Endothelial cell of umbilical vein (primary cell): ENCODE data around the gene SEC61A1. TPM values are rescaled to one million over a fixed set of nuclear protein-coding genes. Genes with fewer than 3 reads are reported as not detected.

Source experiments
- BruUV-seq: library from RNA; stranded (reverse); fragments of 400-500 nt; replicated peaks from 2 replicates; lab custom pipeline; 2021; lab: Mats Ljungman, UMichigan
- CTCF ChIA-PET: fragments of 300-600, 350-600 bp; sonication (Branson Sonifier 250); formaldehyde crosslinking; loops from one replicate; lab custom pipeline; 2021; ENCODE audit warnings: antibody characterized with exemption, inconsistent platforms; lab: Charles Lee
- POLR2A ChIA-PET: fragments of 300-600, 350-600 bp; sonication (Branson Sonifier 250); formaldehyde crosslinking; loops from one replicate; lab custom pipeline; 2021; ENCODE audit warnings: antibody characterized with exemption, inconsistent platforms; lab: Charles Lee
- DNase-seq: peaks from one replicate; pipeline ENCODE4 v3.0.0-alpha.2; 2011; ENCODE audit warnings: low read depth, low spot score
- FAIRE-seq: peaks from 2 replicates; lab custom pipeline; 2011; peaks lifted over from hg19 to GRCh38; lab: Jason Lieb, UNC
- H2AFZ ChIP-seq: 2 replicates; pipeline ENCODE4 v1.6.0; 2012; ENCODE audit warnings: low read depth, low read length, control low read depth, inconsistent platforms
- H3K27ac ChIP-seq: 2 replicates; pipeline ENCODE4 v1.5.1; 2011; ENCODE audit warnings: low read depth, mild to moderate bottlenecking, control low read depth, low read length, moderate library complexity; ENCODE audit not compliant: insufficient read depth
- H3K27me3 ChIP-seq, 2 experiments: 2 replicates each; pipeline versions ENCODE4 v1.6.0 to v1.6.1; 2011; ENCODE audit warnings: low read length in 2 of 2, mixed read lengths in 1 of 2; ENCODE audit not compliant: control insufficient read depth in 2 of 2, insufficient read depth in 2 of 2
- H3K36me3 ChIP-seq, 2 experiments: 2 replicates in 1 of 2; 3 replicates in 1 of 2; pipeline ENCODE4 v1.5.1; 2011; ENCODE audit warnings: low read length in 2 of 2, mild to moderate bottlenecking in 1 of 2, moderate library complexity in 1 of 2; ENCODE audit not compliant: control insufficient read depth in 2 of 2, insufficient read depth in 2 of 2; ENCODE audit errors: extremely low read depth in 1 of 2
- H3K4me1 ChIP-seq: 3 replicates; pipeline ENCODE4 v1.5.1; 2011; ENCODE audit warnings: mild to moderate bottlenecking, low read length; ENCODE audit not compliant: control insufficient read depth, insufficient read depth; ENCODE audit errors: extremely low read depth
- H3K4me2 ChIP-seq: 2 replicates; pipeline ENCODE4 v1.6.1; 2011; ENCODE audit warnings: low read length, control low read depth, mixed read lengths; ENCODE audit not compliant: insufficient read depth
- H3K4me3 ChIP-seq, 3 experiments: fragments of 200-600 bp in 1 of 3; sonication (generic), shearing (Covaris generic) in 1 of 3; replicated peaks in 1 of 3; 2 replicates each; pipeline ENCODE4 v1.5.1; 2011 to 2016; ENCODE audit warnings: control low read depth in 3 of 3, low read length in 3 of 3, mild to moderate bottlenecking in 2 of 3, inconsistent platforms in 1 of 3, low read depth in 1 of 3, moderate library complexity in 1 of 3; ENCODE audit not compliant: insufficient read depth in 1 of 3
- H3K79me2 ChIP-seq: 2 replicates; pipeline ENCODE4 v1.6.0; 2012; ENCODE audit warnings: low read length, inconsistent platforms; ENCODE audit not compliant: control insufficient read depth, insufficient read depth
- H3K9ac ChIP-seq: replicated peaks from 2 replicates; pipeline ENCODE3; 2011; ENCODE audit warnings: low read length, control low read depth; ENCODE audit not compliant: insufficient read depth; ENCODE audit errors: extremely low read depth
- H3K9me1 ChIP-seq: replicated peaks from 3 replicates; pipeline ENCODE4 v1.6.0; 2011; ENCODE audit warnings: mild to moderate bottlenecking, low read length; ENCODE audit not compliant: control insufficient read depth, insufficient read depth; ENCODE audit errors: extremely low read depth
- H3K9me3 ChIP-seq: replicated peaks from 2 replicates; pipeline ENCODE4 v1.5.1; 2012; ENCODE audit warnings: low read length, inconsistent platforms; ENCODE audit not compliant: control insufficient read depth, insufficient read depth
- H4K20me1 ChIP-seq: replicated peaks from 2 replicates; pipeline ENCODE3; 2011; ENCODE audit warnings: mild to moderate bottlenecking, low read length; ENCODE audit not compliant: control insufficient read depth, insufficient read depth; ENCODE audit errors: extremely low read depth
- CTCF ChIP-seq, 2 donors: IDR thresholded peaks; 1 replicate in 1 of 2; 2 replicates in 1 of 2; pipeline ENCODE4 v1.5.1; 2011; ENCODE audit warnings: low read length in 2 of 2, mild to moderate bottlenecking in 2 of 2, moderate library complexity in 2 of 2, control low read depth in 1 of 2, inconsistent platforms in 1 of 2, low read depth in 1 of 2; ENCODE audit not compliant: insufficient read depth in 1 of 2; ENCODE audit errors: extremely low read depth in 1 of 2
- FOS ChIP-seq: IDR thresholded peaks from 2 replicates; pipeline ENCODE4 v1.6.1; 2011; ENCODE audit warnings: mild to moderate bottlenecking, low read length, moderate library complexity, borderline replicate concordance; ENCODE audit not compliant: insufficient read depth
- GATA2 ChIP-seq: IDR thresholded peaks from 2 replicates; pipeline ENCODE4 v1.7.0; 2011; ENCODE audit warnings: low read depth, mild to moderate bottlenecking, moderate library complexity, mixed read lengths, low read length; ENCODE audit not compliant: insufficient read length, insufficient read depth
- JUN ChIP-seq: IDR thresholded peaks from 2 replicates; pipeline ENCODE4 v1.6.1; 2011; ENCODE audit warnings: borderline replicate concordance, low read depth; ENCODE audit not compliant: insufficient read length, insufficient read depth
- POLR2AphosphoS5 ChIP-seq: IDR thresholded peaks from 2 replicates; pipeline ENCODE4 v1.6.1; 2012; ENCODE audit warnings: low read depth, mild to moderate bottlenecking, control low read depth, low read length, moderate library complexity; ENCODE audit not compliant: insufficient read depth
- dilution Hi-C: fragments of 300-500 bp; cut with MboI; formaldehyde crosslinking; loops from one replicate; pipeline ENCODE4 v1.15.0; 2019; ENCODE audit warnings: low sequenced_read_pairs; ENCODE audit not compliant: extremely low pct_ligation_motif_present
- intact Hi-C: fragments of 100-400 bp; cut with micrococcal nuclease; formaldehyde crosslinking; loops from one replicate; pipeline ENCODE4 v1.10.0; 2022
- polyA plus RNA-seq, 4 experiments: library from polyadenylated mRNA; depleted of rRNA in 3 of 4; stranded (reverse) in 3 of 4; unstranded in 1 of 4; fragments of >200 nt; gene quantifications; 2 replicates each; pipeline versions ENCODE4 v1.2.1 to v1.2.3, GENCODE V29; 2011 to 2012; ENCODE audit warnings: missing spikeins in 1 of 4
- total RNA-seq: library from RNA; stranded (reverse); gene quantifications from 2 replicates; pipeline ENCODE4 v1.2.3, GENCODE V29; 2021

The SEC61A1 gene
- total and polyA plus RNA-seq, 2 donors (not counting 3 experiments of a cell fraction or from before 2014, with no cell fraction given), result 307 to 312 TPM

- H3K9me3 ChIP-seq, result no peaks in the 10 kb centered on the region
- H3K4me1 ChIP-seq, result peaks cover 15% of the 10 kb centered on the region
- H3K4me3 ChIP-seq, result no peak overlapping the region
- H3K27ac ChIP-seq, result peak overlapping the region; percentile 30
- peak overlapping the region; percentile 8 for H3K9ac ChIP-seq
- peaks cover 10% of the 10 kb centered on the region for H3K79me2 ChIP-seq
- dilution Hi-C loops, result no loop called here
- FAIRE-seq (peak; percentile 81), DNase-seq (peak; percentile 58)
- intact Hi-C loops, result loop anchor here (1.0 to 10.0 kb wide), 5 partner anchors 19 to 514 kb away; partner anchors contain the start of gene GATA2
- peak overlapping the region; percentile 29 for H3K4me2 ChIP-seq
- no peaks in the 10 kb centered on the region for H3K9me1 ChIP-seq
- ChIA-PET POLR2A (interaction anchor here (1.0 kb wide), 1 partner anchor 39 kb away, joined by 4 read pairs; no protein-coding TSS in a partner anchor), CTCF (interaction anchor here (0.8 to 8.6 kb wide), 25 partner anchors 8 to 513 kb away, joined by 3 to 273 read pairs (median 10); partner anchors contain the start of gene RUVBL1)
- H2AFZ ChIP-seq, result no peak overlapping the region
- H3K27me3 ChIP-seq, result no peaks in the 10 kb centered on the region
- no TSS peak for BruUV-seq
- H3K36me3 ChIP-seq, result peaks cover 2 to 19% of the 10 kb centered on the region in 2 experiments
- TF ChIP-seq POLR2AphosphoS5 (no peak), GATA2 (peak; percentile 54), CTCF (IDR thresholded peaks at IDR 0.05; ENCODE audit: extremely low read depth in 1 of 2, insufficient read depth in 1 of 2, low read depth in 1 of 2, low read length in 2 of 2) (no peak), JUN (no peak), FOS (peak; percentile 51)
- H4K20me1 ChIP-seq, result no peaks in the 10 kb centered on the region
Measured at GRCh38 chr3:128094295-128095151, 42.3 kb downstream of the SEC61A1 start.
